ENCODE measurements around the gene CDK5. TPM values are rescaled to one million over a fixed set of nuclear protein-coding genes. Genes with fewer than 3 reads are reported as not detected.

The CDK5 gene
- polyA plus RNA-seq, 1 donor from 2014 or later, result 88.3 TPM

DNA sequence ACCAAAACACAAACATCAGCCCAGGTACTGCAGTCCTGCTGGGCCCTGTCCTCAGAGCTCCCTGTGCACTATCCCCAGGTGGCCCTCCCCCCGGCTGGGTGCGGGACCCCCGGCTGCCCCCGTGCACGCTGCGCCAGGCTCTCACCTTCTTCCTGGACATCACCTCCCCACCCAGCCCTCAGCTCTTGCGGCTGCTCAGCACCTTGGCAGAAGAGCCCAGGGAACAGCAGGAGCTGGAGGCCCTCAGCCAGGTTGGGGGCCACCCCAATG is 47.7 kb downstream of the CDK5 start:
- Histone ChIP-seq H3K79me2 (replicated peaks; ENCODE audit: insufficient read depth, low read length) (no peaks in the 10 kb centered on the region), H3K4me2 (ENCODE audit: low read length) (no peak overlapping the region), H4K20me1 (ENCODE audit: insufficient read depth) (no peaks in the 10 kb centered on the region), H3K4me3 (ENCODE audit: low read length) (no peak overlapping the region), H3F3A (ENCODE audit: insufficient read depth, low read length, poor library complexity, severe bottlenecking) (no peaks in the 10 kb centered on the region), H3K27ac (ENCODE audit: low read length) (no peak overlapping the region), H3K36me3 (ENCODE audit: insufficient read depth, low read length) (no peaks in the 10 kb centered on the region), H2AFZ (ENCODE audit: low read depth, low read length) (no peak overlapping the region), H3K9ac (ENCODE audit: low read length) (no peak overlapping the region), H3K9me3 (ENCODE audit: low read length) (no peaks in the 10 kb centered on the region), H3K9me2 (ENCODE audit: insufficient read depth, low read length) (no peaks in the 10 kb centered on the region), H3K27me3 (ENCODE audit: insufficient read depth, low read depth, low read length) (no peaks in the 10 kb centered on the region)
- TF ChIP-seq SMC3 (conservative IDR thresholded peaks at IDR 0.05; ENCODE audit: poor library complexity) (no peak), TAF1 (IDR thresholded peaks at IDR 0.05; ENCODE audit: low read depth) (no peak), POLR2AphosphoS5 (IDR thresholded peaks at IDR 0.05) (no peak), RAD21 (conservative IDR thresholded peaks at IDR 0.05) (no peak), EZH2 (IDR thresholded peaks at IDR 0.05; ENCODE audit: borderline replicate concordance, insufficient read depth, low read length, poor library complexity, severe bottlenecking) (no peak), MXI1 (conservative IDR thresholded peaks at IDR 0.05; ENCODE audit: poor library complexity, severe bottlenecking) (no peak), EP300 (conservative IDR thresholded peaks at IDR 0.05; ENCODE audit: poor library complexity, severe bottlenecking) (no peak)
- TF ChIP-seq, protein P1, sequence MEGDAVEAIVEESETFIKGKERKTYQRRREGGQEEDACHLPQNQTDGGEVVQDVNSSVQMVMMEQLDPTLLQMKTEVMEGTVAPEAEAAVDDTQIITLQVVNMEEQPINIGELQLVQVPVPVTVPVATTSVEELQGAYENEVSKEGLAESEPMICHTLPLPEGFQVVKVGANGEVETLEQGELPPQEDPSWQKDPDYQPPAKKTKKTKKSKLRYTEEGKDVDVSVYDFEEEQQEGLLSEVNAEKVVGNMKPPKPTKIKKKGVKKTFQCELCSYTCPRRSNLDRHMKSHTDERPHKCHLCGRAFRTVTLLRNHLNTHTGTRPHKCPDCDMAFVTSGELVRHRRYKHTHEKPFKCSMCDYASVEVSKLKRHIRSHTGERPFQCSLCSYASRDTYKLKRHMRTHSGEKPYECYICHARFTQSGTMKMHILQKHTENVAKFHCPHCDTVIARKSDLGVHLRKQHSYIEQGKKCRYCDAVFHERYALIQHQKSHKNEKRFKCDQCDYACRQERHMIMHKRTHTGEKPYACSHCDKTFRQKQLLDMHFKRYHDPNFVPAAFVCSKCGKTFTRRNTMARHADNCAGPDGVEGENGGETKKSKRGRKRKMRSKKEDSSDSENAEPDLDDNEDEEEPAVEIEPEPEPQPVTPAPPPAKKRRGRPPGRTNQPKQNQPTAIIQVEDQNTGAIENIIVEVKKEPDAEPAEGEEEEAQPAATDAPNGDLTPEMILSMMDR (IDR thresholded peaks at IDR 0.05; ENCODE audit: poor library complexity, severe bottlenecking), result no peak
- TF ChIP-seq, protein P2, sequence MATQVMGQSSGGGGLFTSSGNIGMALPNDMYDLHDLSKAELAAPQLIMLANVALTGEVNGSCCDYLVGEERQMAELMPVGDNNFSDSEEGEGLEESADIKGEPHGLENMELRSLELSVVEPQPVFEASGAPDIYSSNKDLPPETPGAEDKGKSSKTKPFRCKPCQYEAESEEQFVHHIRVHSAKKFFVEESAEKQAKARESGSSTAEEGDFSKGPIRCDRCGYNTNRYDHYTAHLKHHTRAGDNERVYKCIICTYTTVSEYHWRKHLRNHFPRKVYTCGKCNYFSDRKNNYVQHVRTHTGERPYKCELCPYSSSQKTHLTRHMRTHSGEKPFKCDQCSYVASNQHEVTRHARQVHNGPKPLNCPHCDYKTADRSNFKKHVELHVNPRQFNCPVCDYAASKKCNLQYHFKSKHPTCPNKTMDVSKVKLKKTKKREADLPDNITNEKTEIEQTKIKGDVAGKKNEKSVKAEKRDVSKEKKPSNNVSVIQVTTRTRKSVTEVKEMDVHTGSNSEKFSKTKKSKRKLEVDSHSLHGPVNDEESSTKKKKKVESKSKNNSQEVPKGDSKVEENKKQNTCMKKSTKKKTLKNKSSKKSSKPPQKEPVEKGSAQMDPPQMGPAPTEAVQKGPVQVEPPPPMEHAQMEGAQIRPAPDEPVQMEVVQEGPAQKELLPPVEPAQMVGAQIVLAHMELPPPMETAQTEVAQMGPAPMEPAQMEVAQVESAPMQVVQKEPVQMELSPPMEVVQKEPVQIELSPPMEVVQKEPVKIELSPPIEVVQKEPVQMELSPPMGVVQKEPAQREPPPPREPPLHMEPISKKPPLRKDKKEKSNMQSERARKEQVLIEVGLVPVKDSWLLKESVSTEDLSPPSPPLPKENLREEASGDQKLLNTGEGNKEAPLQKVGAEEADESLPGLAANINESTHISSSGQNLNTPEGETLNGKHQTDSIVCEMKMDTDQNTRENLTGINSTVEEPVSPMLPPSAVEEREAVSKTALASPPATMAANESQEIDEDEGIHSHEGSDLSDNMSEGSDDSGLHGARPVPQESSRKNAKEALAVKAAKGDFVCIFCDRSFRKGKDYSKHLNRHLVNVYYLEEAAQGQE (IDR thresholded peaks at IDR 0.05; ENCODE audit: borderline replicate concordance), result no peak

DNA sequence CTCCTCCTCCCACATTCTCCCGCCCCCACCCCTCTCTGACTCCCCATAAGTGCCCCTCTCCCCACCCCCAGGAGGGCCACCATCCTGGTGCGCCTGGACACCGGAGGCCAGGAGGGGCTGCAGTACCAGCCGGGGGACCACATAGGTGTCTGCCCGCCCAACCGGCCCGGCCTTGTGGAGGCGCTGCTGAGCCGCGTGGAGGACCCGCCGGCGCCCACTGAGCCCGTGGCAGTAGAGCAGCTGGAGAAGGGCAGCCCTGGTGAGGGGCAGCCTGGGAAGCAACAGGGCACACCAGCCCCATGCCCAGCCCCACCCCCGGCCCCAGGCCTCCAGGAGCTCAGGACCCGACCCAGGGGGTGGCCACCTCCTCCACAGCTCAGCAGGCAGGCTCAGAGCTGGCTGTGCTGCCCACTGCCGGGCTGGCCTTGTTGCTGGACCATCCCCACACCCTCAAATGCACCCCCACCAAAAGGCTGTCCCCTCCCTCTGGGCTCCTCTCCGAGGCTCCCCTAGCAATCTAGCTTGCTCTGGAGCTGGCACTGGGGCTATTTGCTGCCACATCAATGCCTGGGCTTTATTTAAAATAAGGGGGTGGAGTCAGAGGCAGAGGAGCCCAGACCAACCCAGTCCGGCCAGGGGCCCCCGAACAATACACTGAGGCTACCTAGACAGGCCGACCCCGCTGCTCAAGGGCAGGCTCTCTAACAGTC is 48.2 kb downstream of the CDK5 start:
- Histone ChIP-seq H3F3A (ENCODE audit: insufficient read depth, low read length, poor library complexity, severe bottlenecking) (no peaks in the 10 kb centered on the region), H3K27ac (ENCODE audit: low read length) (no peak overlapping the region), H3K9me3 (ENCODE audit: low read length) (no peaks in the 10 kb centered on the region), H3K4me3 (ENCODE audit: low read length) (no peak overlapping the region), H3K9me2 (ENCODE audit: insufficient read depth, low read length) (no peaks in the 10 kb centered on the region), H3K79me2 (replicated peaks; ENCODE audit: insufficient read depth, low read length) (no peaks in the 10 kb centered on the region), H4K20me1 (ENCODE audit: insufficient read depth) (no peaks in the 10 kb centered on the region), H3K36me3 (ENCODE audit: insufficient read depth, low read length) (no peaks in the 10 kb centered on the region), H3K27me3 (ENCODE audit: insufficient read depth, low read depth, low read length) (no peaks in the 10 kb centered on the region), H3K9ac (ENCODE audit: low read length) (no peak overlapping the region), H3K4me2 (ENCODE audit: low read length) (no peak overlapping the region), H2AFZ (ENCODE audit: low read depth, low read length) (no peak overlapping the region)
- TF ChIP-seq EZH2 (IDR thresholded peaks at IDR 0.05; ENCODE audit: borderline replicate concordance, insufficient read depth, low read length, poor library complexity, severe bottlenecking), result no peak
- TF ChIP-seq MXI1 (conservative IDR thresholded peaks at IDR 0.05; ENCODE audit: poor library complexity, severe bottlenecking), result no peak
- TF ChIP-seq RAD21 (conservative IDR thresholded peaks at IDR 0.05), result no peak
- TF ChIP-seq, protein P2 (IDR thresholded peaks at IDR 0.05; ENCODE audit: borderline replicate concordance), result no peak
- TF ChIP-seq SMC3 (conservative IDR thresholded peaks at IDR 0.05; ENCODE audit: poor library complexity), result no peak
- TF ChIP-seq POLR2AphosphoS5 (IDR thresholded peaks at IDR 0.05), result no peak
- TF ChIP-seq EP300 (conservative IDR thresholded peaks at IDR 0.05; ENCODE audit: poor library complexity, severe bottlenecking), result no peak
- TF ChIP-seq, protein P1 (IDR thresholded peaks at IDR 0.05; ENCODE audit: poor library complexity, severe bottlenecking), result no peak
- TF ChIP-seq TAF1 (IDR thresholded peaks at IDR 0.05; ENCODE audit: low read depth), result no peak
